Breast epithelium (tissue), 4 donors: Measurements from ENCODE around the gene NOVA2. TPM values are rescaled to one million over a fixed set of nuclear protein-coding genes. Genes with fewer than 3 reads are reported as not detected.

Experiments used
- DNase-seq, 2 donors: peaks; one replicate each; pipeline ENCODE4 v3.0.0-alpha.2; 2019; ENCODE audit warnings: low spot score in 2 of 2
- H3K27ac ChIP-seq, 2 donors: fragments of 200-600 bp; sonication (generic) in 1 of 2; one replicate each; pipeline ENCODE4 v1.5.1; 2016 to 2019; ENCODE audit warnings: mild to moderate bottlenecking in 1 of 2
- H3K27me3 ChIP-seq, 2 donors: fragments of 200-600 bp; sonication (generic) in 1 of 2; one replicate each; pipeline versions ENCODE4 v1.5.1 to v1.6.0; 2017 to 2019; ENCODE audit warnings: control low read depth in 1 of 2, mild to moderate bottlenecking in 1 of 2
- H3K36me3 ChIP-seq: fragments of 200-600 bp; one replicate; pipeline ENCODE4 v1.5.1; 2019
- H3K4me1 ChIP-seq, 2 donors: fragments of 200-600 bp; sonication (generic); one replicate each; pipeline ENCODE4 v1.5.1; 2016 to 2019; ENCODE audit warnings: control low read depth in 1 of 2
- H3K4me3 ChIP-seq, 3 donors: fragments of 200-600 bp; sonication (generic); 1 replicate in 2 of 3; 2 replicates in 1 of 3; pipeline ENCODE4 v1.5.1; 2016 to 2019; ENCODE audit warnings: mild to moderate bottlenecking in 3 of 3, moderate library complexity in 2 of 3
- H3K9me3 ChIP-seq, 2 donors: fragments of 200-600 bp; sonication (generic) in 1 of 2; one replicate each; pipeline ENCODE4 v1.5.1; 2016 to 2019; ENCODE audit warnings: control low read depth in 1 of 2
- POLR2A ChIP-seq: fragments of 450-650 bp; IDR thresholded peaks from one replicate; pipeline ENCODE4 v1.6.1; 2016; ENCODE audit warnings: antibody characterized with exemption, mild to moderate bottlenecking, moderate library complexity
- POLR2AphosphoS5 ChIP-seq, 3 donors: sonication (generic); formaldehyde crosslinking; IDR thresholded peaks; one replicate each; pipeline ENCODE4 v1.6.1; 2017; ENCODE audit warnings: antibody characterized with exemption in 3 of 3
- intact Hi-C: fragments of 100-400 bp; cut with DNase I; formaldehyde crosslinking; loops from one replicate; pipeline ENCODE4 v1.15.1; 2023; ENCODE audit warnings: low total_unique reads
- total RNA-seq, 3 donors: library from RNA; depleted of rRNA; stranded (reverse); fragments of >200 nt; gene quantifications; one replicate each; pipeline ENCODE4 v1.1.0, GENCODE V29; 2016
- TF ChIP-seq, protein P1 (sequence below), 3 donors: fragments of 450-650 bp; IDR thresholded peaks; one replicate each; pipeline ENCODE4 v1.5.1; 2016 to 2017; ENCODE audit warnings: antibody characterized with exemption in 3 of 3, mild to moderate bottlenecking in 3 of 3, moderate library complexity in 3 of 3

NOVA2 gene
- total RNA-seq, 3 donors from 2014 or later = 0.59 to 3.6 (median 1.1) TPM

DNA sequence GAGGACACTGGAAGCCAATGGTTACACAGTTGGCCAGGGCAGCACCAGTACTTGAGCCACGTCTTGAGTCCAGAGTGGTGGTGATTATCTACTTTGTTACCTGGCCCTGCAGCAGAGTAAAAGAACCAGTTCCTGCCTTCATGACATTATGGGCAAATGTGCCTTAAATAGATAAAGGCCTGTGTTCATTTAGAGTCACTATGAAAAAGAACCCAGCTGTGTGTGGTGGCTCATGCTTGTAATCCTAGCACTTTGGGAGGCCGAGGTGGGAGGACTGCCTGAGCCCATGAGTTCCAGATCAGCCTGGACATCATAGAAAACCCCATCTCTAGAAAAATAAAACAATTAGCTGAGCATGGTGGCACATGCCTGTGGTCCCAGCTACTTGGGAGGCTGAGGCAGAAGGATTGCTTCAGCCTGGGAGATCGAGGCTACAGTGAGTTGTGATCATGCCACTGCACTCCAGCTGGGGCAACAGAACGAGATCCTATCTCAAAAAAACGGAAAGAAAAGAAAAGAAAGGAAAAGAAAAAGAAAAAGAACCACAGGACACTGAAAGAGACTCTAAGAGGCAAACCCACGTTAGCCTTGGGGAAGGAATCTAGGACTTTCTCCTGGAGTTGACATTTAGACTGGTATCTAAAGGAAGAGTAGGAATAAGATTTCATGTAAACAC, 84.3 kb downstream of the NOVA2 start:
- no peak for DNase-seq
- Histone ChIP-seq H3K4me3 (no peak overlapping the region), H3K4me1 (peaks cover 7 to 8% of the 10 kb centered on the region in 2 donors), H3K9me3 (no peaks in the 10 kb centered on the region), H3K36me3 (no peaks in the 10 kb centered on the region), H3K27me3 (peaks cover 0 to 2% of the 10 kb centered on the region in 2 donors), H3K27ac (no peak overlapping the region)
- intact Hi-C loops = loop anchor here (2.0 kb wide), 1 partner anchor 119 kb away; no protein-coding TSS in a partner anchor
- TF ChIP-seq POLR2A = no peak

DNA sequence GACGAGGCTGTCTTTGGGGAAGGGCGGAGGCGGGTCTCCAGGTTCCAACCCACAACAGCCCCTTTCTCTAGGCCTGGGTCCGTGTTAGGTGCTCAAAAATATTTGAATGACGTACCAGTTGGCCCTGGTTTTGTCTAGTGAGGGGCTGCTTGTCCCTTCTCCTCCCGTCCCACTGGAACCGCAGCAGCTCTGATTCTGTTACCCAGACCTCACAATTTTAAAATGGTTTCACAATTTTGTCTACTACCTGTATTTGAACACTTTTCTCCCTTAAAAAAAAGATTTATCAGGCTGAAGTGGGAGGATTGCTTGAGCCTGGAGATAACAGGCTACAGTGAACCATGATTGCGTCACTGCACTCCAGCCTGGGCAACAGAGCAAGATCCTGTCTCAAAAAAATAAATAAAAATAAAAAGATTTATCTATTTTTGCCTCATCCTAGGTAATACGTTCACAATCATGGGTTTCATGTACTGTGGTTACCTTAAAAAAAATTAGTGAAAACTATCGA, 86.4 kb downstream of the NOVA2 start:
- H3K36me3 ChIP-seq = no peaks in the 10 kb centered on the region
- peaks cover 16 to 22% of the 10 kb centered on the region in 2 donors for H3K4me1 ChIP-seq
- H3K4me3 ChIP-seq = peak overlapping the region; percentile 80 to 86 (median 84)
- intact Hi-C loops = no loop called here
- TF ChIP-seq POLR2AphosphoS5 (IDR thresholded peaks at IDR 0.05) (no peak), POLR2A (no peak)
- no peaks in the 10 kb centered on the region for H3K9me3 ChIP-seq
- no peak for DNase-seq
- peak overlapping the region; percentile 91 to 92 for H3K27ac ChIP-seq
- H3K27me3 ChIP-seq = peaks cover 0 to 2% of the 10 kb centered on the region in 2 donors

DNA sequence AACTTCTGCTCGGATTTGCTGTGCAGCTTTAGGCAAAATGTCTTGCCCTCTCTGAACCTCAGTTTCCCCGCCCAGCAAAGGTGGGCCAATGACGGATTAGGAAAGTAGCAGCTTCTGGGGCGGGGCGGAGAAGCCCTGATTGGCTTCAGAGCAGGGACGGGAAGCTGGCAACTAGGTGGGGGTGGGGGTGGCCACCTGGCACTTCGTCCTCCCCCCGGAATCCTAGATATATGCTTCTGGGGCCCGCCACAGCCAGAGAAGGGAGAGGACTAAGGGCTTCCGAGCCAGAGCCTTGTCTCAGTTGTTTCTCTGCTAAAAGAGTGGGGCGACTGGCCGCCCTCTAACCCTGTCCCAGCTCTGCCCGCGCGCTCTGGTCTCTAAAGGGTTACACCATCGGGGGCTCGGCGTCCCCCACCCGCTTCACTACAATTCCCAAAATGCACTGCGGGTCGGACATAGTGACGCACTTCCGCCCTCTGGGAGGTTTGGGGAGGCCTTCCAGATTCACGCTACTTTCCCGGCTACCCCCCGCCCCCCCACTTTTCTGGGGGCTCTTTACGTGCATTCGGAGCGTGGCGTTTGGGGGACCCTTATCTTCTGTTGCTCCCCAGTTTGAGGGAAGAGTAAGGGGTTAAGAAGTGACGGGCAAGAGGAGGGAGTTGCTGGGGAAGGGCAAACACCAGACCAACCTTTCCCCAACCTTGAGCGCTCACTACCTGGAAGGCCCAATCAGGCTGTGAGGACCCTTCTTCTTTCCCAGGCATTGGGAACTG, 87.1 kb downstream of the NOVA2 start:
- TF ChIP-seq POLR2A = peak; percentile 63
- TF ChIP-seq, protein P1, sequence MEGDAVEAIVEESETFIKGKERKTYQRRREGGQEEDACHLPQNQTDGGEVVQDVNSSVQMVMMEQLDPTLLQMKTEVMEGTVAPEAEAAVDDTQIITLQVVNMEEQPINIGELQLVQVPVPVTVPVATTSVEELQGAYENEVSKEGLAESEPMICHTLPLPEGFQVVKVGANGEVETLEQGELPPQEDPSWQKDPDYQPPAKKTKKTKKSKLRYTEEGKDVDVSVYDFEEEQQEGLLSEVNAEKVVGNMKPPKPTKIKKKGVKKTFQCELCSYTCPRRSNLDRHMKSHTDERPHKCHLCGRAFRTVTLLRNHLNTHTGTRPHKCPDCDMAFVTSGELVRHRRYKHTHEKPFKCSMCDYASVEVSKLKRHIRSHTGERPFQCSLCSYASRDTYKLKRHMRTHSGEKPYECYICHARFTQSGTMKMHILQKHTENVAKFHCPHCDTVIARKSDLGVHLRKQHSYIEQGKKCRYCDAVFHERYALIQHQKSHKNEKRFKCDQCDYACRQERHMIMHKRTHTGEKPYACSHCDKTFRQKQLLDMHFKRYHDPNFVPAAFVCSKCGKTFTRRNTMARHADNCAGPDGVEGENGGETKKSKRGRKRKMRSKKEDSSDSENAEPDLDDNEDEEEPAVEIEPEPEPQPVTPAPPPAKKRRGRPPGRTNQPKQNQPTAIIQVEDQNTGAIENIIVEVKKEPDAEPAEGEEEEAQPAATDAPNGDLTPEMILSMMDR (IDR thresholded peaks at IDR 0.05) = no peak
- TF ChIP-seq POLR2AphosphoS5 (IDR thresholded peaks at IDR 0.05) = peak; percentile 63 to 91 (median 78)
- H3K27ac ChIP-seq = peak overlapping the region; percentile 91 to 92
- intact Hi-C loops = no loop called here
- DNase-seq = peak; percentile 86 to 89
- H3K9me3 ChIP-seq = no peaks in the 10 kb centered on the region
- H3K4me1 ChIP-seq = peaks cover 16 to 22% of the 10 kb centered on the region in 2 donors
- H3K27me3 ChIP-seq = peaks cover 0 to 2% of the 10 kb centered on the region in 2 donors
- H3K36me3 ChIP-seq = no peaks in the 10 kb centered on the region
- H3K4me3 ChIP-seq = peak overlapping the region; percentile 80 to 86 (median 84)

DNA sequence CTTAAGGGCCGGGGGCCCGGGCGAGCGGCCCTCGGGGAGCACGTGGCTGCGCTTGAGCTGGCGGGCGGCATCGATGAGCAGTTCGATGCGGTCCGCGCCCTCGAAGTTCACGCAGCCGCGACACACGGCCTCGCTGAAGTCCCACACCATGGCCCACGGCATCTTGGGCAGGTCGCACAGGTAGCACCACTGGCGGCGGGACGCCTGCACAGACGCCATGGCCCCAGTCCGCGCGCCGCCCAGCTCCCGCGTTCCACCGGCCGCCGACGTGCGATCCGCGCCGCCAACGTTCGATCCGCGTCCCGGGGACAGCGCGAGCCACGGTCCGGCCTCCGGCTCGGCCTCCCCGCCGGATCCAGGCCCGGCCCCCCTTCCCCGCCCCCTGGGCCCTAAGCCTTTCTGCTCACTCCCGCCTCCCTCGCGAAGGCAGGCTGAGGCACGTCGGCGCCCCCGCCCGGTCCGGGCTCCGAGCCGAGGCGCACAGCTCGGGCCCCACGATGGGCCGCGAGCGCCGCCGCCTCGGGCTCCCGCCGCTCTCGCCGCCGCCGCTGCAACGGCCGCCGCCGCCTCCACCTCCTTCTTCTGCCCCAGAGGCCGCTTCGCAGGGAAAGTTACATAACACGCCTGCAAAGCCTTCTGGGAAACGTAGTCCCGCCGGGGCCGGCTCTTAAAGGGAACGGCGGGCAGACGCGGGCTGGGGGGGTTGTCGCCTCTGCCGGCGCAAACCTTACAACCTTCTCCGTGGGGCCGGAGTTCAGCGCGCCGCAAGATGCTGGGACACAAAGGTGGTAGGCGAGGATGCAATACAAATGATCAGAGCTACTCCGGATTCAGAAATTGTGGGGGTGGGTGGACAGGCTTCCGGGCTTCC, 87.9 kb downstream of the NOVA2 start, which contains the start of gene IRF2BP1:
IRF2BP1 (minus strand) TSS at position 586 of the 871 bp plus-strand sequence; CDS start at position 219, 367 bp downstream.
- intact Hi-C loops = no loop called here
- H3K27ac ChIP-seq = peak within 1 kb of the TSS; percentile 91 to 92
- H3K36me3 ChIP-seq = no peaks in the 10 kb centered on the region
- DNase-seq = peak; percentile 91 to 93
- peaks cover 0 to 2% of the 10 kb centered on the region in 2 donors for H3K27me3 ChIP-seq
- H3K9me3 ChIP-seq = no peaks in the 10 kb centered on the region
- no peak for TF ChIP-seq POLR2A
- peak in 2 of 3 donors; percentile 66 to 85 for TF ChIP-seq POLR2AphosphoS5 (IDR thresholded peaks at IDR 0.05)
- peaks cover 16 to 22% of the 10 kb centered on the region in 2 donors for H3K4me1 ChIP-seq
- peak within 1 kb of the TSS; percentile 80 to 86 (median 84) for H3K4me3 ChIP-seq

DNA sequence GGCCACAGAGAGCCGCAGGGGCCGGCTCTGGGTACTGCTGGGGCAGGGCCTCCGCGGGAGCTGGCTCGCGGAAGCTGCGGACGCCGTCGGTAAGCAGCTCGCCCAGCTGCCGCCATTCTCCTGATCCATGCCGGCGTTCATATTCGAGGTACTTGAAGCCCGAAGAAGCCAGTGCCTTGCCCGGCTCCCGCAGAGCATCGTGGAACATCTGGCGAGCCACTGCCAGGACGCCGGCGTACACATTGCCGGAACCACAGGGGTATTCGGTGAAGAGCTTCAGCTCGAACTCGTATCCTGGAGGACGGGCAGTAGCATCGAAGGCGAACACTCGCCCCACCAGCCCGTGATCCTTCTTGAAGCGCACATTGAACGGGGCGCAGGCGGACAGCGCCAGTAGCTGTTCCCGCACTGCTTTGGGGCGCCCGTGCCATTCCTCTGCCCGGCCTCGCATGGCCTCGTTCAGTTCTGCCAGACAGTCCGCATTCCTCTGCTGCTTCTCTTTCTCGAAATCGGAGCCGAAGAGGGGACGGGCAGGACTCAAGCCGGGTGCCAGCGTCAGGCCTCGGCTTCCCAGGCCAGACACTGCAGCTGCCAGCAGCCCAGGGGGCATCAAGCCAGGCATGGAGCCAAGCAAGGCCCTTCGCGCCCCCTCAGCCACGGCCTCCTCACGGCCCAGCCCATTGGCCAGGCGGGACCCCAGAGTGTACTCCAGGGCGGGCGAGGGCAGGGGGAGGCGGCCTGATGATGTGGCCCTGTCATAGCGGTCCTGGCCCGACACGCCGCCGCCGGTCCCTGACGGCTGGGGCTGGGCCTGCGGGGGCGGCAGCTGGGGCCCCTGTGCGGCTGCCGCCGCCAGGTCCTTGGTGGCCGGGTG, 88.7 kb downstream of the NOVA2 start:
- Histone ChIP-seq H3K36me3 (no peaks in the 10 kb centered on the region), H3K4me1 (peaks cover 16 to 22% of the 10 kb centered on the region in 2 donors), H3K27ac (peak overlapping the region; percentile 91 to 92), H3K27me3 (peaks cover 0 to 2% of the 10 kb centered on the region in 2 donors), H3K9me3 (no peaks in the 10 kb centered on the region), H3K4me3 (peak overlapping the region; percentile 80 to 86 (median 84))
- TF ChIP-seq POLR2AphosphoS5 (IDR thresholded peaks at IDR 0.05) (no peak), POLR2A (no peak)
- TF ChIP-seq, protein P1 (IDR thresholded peaks at IDR 0.05) = no peak
- DNase-seq = peak in 1 of 2 donors; percentile 46
- intact Hi-C loops = no loop called here
